Fibroblast of skin of right biceps (primary cell): Measurements from ENCODE around the gene WFS1.

Source experiments
- DNase-seq: peaks from one replicate; pipeline ENCODE4 v3.0.0-alpha.2; 2013

Gene WFS1

DNA sequence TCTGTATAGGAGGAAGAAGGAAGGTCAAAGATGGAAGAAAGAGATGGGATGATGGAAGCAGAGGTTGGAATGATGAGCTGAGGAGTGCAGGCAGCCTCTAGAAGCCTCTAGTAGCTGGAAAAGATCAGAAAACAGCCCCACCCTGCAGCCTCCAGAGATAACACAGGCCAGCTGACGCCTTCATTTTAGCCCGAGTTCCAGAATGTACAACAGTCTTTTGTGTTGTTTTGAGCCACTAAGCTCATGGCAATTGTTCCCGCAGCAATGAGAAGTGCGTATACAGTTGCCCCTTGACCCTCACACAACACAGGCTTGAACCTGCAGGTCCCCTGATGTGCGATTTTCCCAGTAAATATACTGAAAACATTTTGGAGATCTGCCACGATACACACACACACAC lies 72.0 kb downstream of the WFS1 start:
- no peak for DNase-seq

DNA sequence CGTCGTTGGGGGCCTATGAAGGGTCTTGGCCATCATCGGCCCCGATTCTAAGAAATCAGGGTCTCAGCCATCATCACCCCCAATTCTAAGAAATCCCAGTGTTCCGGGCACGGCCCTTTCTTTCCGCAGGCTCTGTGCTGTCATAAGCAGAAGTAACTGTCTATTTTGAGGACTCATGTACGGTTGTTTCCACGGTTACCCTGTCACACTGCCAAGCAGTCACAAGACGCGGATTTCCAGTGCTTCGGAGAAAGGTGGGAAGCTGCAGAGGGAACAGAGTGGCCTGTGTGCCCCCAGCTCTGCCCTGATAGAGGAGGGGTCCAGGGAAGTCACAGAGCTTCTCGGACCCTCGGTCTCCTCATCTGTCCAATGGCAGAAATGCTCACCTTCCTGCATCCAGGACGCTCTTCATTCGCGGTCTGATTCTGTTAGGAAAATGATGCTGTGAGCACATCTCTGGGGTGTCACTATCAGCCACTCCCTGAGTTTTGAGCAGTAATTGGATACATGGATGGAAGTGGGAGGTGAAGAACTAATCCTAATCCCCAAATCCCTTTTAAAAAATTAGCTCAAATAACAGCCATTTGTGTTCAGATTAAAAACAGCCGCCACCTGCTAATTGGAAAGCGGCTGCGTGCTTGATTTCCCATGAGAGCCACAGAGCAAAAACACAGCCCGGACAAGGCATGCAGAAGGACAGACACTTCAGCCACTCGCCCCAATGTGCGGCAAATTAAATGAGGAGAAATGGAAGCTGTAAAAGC lies 73.1 kb downstream of the WFS1 start:
- DNase-seq = peak; percentile 26

DNA sequence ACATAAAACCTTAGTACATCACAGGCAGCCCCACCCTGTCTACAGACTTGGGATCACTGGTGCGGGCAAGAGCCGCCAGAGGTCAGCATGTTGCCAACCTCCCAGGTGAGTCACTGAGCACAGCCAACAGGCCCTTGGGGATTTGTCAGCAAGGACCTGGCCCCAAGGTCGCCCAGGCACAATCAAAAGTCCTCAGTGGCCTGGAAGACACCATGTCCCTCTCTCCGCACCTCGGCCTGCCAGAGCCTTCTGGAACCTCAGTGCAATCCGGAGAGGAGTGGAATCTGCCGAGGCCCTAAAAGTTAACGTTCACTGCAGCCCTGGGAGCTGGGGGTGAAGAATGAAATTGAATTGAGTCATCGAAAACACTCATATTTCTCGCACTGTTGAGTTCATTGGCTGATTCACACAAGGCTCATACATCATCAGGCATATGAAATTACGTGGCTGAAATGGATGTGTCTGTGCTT lies 74.3 kb downstream of the WFS1 start:
- DNase-seq = peak; percentile 78

DNA sequence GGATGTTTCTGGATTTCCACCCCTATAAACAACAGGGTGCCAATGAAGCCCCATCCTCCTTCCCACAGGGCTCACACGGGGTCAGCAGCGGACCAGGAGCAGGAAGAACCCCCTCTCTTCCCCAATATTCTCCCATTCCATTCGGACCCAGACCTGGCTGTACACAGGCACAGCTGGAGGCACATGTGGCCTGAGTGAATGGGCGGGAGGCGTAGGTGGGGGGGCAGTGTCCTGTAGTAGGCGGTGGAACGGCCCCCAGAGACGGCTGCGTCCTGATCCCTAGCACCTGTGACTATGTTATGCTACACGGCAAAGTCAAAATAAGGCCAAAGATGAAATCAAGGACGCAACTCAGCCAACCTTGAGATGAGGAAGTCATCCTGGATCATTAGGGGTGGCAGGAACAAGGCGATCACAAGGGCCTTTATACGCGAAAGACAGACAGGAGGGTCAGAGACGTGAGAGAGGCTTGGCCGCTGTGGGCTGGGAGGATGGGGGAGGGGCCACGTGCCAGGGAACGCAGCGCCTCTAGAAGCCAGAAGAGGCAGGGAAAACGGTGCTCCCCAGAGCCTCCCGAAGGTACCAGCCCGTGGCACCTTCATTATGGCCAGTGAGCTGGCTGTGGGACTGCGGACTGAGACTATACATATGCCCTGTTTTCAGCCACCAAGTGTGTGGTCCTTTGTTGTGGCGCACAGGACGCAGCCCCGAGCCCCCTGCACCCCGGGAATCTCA lies 75.6 kb downstream of the WFS1 start:
- DNase-seq = no peak

DNA sequence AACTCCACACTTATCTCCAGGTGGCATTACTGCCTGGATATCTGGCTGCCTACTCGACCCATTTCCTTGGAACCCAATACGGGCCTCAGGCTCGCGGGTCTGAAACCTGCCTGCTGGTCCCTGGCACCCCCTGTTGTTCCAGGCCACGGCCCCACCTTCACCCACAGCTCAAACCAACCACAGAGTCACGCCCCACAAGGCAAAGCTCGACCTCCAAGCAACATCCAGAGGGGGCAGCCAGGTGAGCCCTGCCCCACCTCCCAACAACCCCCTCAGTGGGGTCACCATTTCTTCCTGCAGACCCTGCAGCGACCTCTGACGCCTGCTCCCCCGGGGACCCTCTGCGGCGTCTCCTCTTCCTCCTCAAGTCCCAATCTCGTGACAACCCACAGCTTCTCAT lies 76.2 kb downstream of the WFS1 start:
- DNase-seq = no peak

DNA sequence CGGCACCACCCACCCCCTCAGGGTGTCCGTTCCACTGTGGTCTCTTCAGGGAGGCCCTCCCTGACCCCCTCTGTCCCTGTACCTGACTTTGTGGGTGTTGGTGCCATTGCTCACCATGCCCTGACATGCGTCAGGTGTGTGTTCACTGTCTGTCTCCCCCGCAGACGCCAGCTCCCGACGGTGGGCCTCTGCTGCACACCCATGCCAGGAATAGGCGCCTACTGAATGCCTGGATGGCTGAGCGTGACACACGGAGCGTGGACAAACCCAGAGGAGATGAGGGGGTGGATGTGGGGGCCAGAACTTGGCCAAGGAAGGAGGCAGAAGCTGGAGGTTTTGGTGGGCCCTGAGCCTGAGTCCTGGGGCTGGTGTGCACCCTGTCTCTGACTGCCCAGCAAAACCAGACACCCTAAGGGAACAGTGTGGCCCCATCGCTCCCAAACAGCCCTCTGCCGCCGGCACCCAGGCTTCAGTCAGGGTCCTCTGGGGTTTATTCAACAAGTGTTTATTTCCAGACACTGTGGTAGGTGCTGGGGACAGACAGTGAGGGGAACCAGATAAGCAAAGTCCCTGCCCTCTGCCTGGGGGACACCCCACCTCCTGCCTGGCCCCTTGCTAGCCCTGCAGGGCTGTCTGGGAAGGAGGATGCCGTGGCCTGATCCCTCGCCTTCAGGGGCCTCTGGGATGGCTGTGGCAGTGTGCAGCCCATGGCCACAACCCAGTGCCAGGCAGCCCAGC lies 76.9 kb downstream of the WFS1 start:
- no peak for DNase-seq

DNA sequence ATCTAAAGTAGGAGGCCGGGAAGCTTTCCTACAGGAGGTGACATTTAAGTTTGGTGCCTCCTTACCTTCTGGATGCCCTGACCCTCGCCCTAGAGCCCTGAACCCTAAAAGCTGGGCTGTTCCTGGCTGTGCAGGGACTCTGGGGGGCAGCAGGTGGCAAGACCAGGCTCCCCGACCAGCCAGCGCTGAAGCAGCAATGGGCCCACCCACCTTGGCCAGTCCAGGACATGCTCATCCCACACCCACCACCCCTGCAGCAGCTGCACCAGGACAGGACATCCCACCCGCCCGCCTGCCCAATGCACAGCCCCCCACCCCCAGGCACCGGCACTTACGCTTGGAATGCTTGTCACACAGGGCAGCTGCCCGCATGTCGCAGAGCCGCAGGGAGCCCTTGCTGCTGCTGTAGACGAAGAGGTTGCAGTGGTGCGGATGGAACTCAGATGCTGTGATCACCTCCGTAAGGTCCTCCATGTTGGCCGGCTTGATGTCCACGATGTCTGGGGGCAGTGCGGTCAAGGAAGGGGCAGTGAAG lies 77.9 kb downstream of the WFS1 start:
- no peak for DNase-seq

DNA sequence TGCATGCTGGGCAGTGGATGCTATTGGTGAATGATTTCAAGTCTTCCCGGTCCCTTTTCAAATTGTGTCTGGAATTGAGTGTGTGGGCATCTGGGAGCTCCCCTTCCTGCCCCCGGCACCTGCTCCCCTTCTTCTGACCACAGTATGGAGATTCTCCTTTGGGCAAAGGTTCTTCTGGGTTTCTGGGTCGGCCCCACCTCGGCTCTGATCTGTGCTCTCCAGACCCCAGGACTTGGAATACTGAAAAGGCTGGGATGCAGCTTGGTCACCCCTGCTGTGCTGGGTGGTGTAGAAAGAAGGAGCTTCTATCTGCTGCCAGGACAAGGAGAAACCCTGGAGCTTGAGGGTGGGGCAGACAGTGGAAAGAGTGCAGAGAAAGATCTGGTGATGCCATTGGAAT lies 78.8 kb downstream of the WFS1 start:
- DNase-seq = no peak

DNA sequence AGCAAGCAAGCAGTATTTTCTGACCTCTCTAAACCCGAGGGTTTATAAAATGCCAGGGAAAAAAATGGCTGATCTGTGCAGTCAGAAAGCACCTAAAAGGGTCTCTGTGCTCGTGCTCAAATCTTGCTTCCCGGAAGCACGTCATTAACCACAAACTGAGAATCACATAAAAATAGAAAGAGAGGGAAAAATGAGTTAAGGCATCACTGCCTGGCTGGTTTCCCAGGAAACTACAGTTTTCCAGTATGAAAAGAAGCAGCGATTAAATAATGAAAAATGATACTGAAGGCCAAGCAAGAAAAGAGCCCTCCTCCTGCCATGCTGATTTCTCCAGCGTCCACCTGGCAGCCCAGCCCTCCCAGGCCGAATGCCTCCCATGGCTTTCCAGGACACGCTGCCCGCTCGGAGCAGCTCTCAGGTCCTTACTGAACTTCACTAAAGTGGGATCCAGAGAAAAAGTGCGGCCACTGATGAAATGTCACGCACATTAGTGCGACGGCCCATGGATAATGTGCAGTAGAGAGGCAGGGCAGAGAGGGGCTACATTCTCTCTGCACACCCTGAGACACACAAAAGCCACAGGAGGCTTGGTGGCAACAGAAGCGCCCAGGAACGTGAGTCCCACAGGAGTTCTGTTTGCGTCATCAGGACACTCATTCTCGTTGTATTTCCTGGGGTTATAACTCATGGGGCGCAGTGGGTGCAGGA lies 80.4 kb downstream of the WFS1 start:
- DNase-seq = peak; percentile 36

DNA sequence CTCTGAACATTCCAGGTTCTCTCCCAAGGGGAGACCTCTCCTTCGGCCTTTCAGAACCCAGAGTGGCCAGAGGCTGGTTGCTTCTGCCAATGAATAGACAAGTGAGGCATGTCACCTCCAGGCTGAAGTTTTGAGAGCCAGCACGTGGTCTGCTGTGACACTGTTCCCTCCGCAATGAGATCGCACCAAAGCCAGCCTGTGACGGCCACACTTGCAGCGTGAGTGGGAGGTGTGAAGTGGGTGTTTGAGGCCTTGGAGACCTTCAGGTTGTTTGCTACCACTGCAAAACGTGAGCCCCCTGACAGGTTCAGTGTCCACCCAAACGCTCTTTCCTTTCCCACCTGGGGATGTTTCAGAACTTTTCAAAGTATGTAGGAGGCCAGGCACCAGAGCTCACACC lies 81.0 kb downstream of the WFS1 start:
- DNase-seq = no peak

DNA sequence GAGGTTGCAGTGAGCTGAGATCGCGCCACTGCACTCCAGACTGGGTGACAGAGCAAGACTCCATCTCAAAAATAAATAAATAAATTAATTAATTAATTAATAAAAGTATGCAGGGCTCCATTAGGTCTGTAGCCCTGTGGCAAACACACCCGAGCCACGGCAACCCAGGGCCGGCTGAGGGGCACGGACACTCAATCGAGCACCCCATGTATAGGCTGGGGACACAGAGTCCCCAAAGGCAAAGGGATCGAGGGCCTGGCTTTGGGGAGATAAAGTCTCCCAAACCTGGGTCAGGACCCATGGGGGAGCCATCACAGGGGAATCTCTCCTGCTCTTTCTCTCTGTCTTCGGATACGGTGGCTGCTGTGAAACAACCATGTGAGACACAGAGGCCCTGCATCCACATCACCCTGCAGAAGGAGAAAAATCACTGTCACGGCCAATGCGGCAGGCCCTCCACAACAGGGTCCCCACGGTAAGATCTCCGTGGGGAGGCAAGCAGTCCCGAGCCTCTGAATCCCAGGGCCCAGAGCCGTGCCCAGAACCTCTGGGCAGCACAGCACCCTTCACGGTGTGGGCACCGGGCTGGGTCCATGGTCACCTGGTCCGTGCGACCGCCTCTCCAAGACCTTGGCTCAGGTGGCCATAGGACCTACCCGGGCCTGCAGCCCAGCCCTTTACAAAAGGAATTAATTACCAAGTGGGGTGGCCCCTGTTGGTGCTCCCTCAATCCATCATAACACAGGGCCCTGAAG lies 81.8 kb downstream of the WFS1 start:
- DNase-seq = no peak

DNA sequence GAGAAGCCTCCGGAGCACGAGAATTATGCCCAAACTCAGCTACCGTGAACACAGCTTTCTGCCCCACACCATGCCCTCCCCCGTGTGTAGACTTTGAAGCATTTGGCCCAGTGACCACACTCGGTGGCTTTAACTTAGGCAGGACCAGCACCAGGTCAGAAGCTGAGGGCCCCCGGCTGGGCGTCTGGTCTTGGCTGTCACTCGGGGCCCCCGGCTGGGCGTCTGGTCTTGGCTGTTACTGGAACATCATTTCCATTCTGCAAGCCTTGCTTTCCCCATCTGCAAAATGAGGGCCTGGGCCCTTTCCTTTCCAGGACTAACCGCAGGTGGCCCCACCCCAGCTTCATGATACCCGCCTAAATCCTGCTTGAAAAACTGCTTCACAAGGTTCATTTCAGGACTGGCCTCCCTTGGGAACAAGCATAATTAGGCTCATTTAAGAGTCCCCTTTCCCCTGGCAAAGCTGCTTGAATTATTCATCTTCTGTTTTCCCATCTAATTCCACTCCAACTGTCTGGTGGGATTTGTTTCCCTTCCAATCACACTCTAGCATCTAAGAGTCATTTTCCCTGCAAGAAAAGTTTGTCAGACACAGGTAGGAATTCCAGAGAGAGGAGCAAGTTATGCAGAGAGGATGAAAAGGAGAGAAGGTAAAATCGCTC lies 82.5 kb downstream of the WFS1 start:
- DNase-seq = no peak
